HG03558 (cell line): ENCODE measurements around the gene HS6ST1.
"Not testable (repeated sequence)": the region's sequence is repeated elsewhere in the genome, so short reads cannot be mapped to it uniquely, and the experiment has no call there.

Experiments
- ATAC-seq: cut with Tn5 transposase; IDR thresholded peaks from one replicate; pipeline ENCODE4 v1.9.1; 2021; ENCODE audit warnings: moderate number of reproducible peaks; ENCODE audit not compliant: unreplicated experiment; ENCODE audit errors: extremely low read depth

Gene HS6ST1

GRCh38 chr2:128252501-128252900 lies 66.2 kb downstream of the HS6ST1 start:
- no peak for ATAC-seq

- not testable (repeated sequence) for ATAC-seq
Observed at GRCh38 chr2:128252086-128252485, 66.6 kb downstream of the HS6ST1 start.

- no peak for ATAC-seq
Observed at GRCh38 chr2:128250229-128251025, 68.2 kb downstream of the HS6ST1 start.

- ATAC-seq = no peak
Observed at GRCh38 chr2:128249555-128249954, 69.1 kb downstream of the HS6ST1 start.

GRCh38 chr2:128245813-128246212 lies 72.9 kb downstream of the HS6ST1 start:
- ATAC-seq = no peak

GRCh38 chr2:128241896-128242295 lies 76.8 kb downstream of the HS6ST1 start:
- no peak for ATAC-seq

GRCh38 chr2:128237911-128238697 lies 80.6 kb downstream of the HS6ST1 start:
- ATAC-seq = no peak

- ATAC-seq = no peak
Observed at GRCh38 chr2:128237081-128237534, 81.6 kb downstream of the HS6ST1 start.

GRCh38 chr2:128236491-128237035 lies 82.1 kb downstream of the HS6ST1 start:
- ATAC-seq = no peak

- no peak for ATAC-seq
Observed at GRCh38 chr2:128235581-128235980, 83.1 kb downstream of the HS6ST1 start.

- no peak for ATAC-seq
Observed at GRCh38 chr2:128234613-128235012, 84.1 kb downstream of the HS6ST1 start.

GRCh38 chr2:128233790-128234395 lies 84.8 kb downstream of the HS6ST1 start:
- ATAC-seq = no peak

GRCh38 chr2:128232965-128233789 lies 85.5 kb downstream of the HS6ST1 start:
- peak; percentile 94 for ATAC-seq

- ATAC-seq = no peak
Observed at GRCh38 chr2:128228894-128229293, 89.8 kb downstream of the HS6ST1 start.

- no peak for ATAC-seq
Observed at GRCh38 chr2:128227862-128228261, 90.8 kb downstream of the HS6ST1 start.

GRCh38 chr2:128219891-128220290 lies 98.8 kb downstream of the HS6ST1 start:
- no peak for ATAC-seq

GRCh38 chr2:128217671-128218070 lies 101.0 kb downstream of the HS6ST1 start:
- no peak for ATAC-seq

GRCh38 chr2:128215897-128216642 lies 102.6 kb downstream of the HS6ST1 start:
- no peak for ATAC-seq
